Measurements from ENCODE around the gene SNRNP25. TPM values are rescaled to one million over a fixed set of nuclear protein-coding genes. Genes with fewer than 3 reads are reported as not detected.

The SNRNP25 gene
- polyA plus RNA-seq, 1 experiment, result 38.8 TPM

GRCh38 chr16:57711-58110 is 4.1 kb downstream of the SNRNP25 start:
- no peak overlapping the region for H3K4me3 ChIP-seq (ENCODE audit: low read depth, low read length)
- ChIA-PET POLR2A (no interaction called here), CTCF (interaction anchor here (1.9 kb wide), 1 partner anchor 8 kb away, joined by 15 read pairs; no protein-coding TSS in a partner anchor)
- no peaks in the 10 kb centered on the region; the same call in 1 of the 2 replicates for H3K9me3 ChIP-seq (ENCODE audit: control insufficient read depth, insufficient read depth, low read length)
- peak overlapping the region; percentile 52 for H3K27ac ChIP-seq (ENCODE audit: low read depth, low read length)
- no peaks in the 10 kb centered on the region for H3K27me3 ChIP-seq (ENCODE audit: control insufficient read depth, insufficient read depth, low read length)
- no peak for DNase-seq (ENCODE audit: low read depth, low spot score)
- no peak for TF ChIP-seq CTCF (IDR thresholded peaks at IDR 0.05; ENCODE audit: low read depth, low read length)

GRCh38 chr16:58491-59439 is 5.1 kb downstream of the SNRNP25 start:
- TF ChIP-seq CTCF (IDR thresholded peaks at IDR 0.05; ENCODE audit: low read depth, low read length), result no peak
- no peaks in the 10 kb centered on the region for H3K27me3 ChIP-seq (ENCODE audit: control insufficient read depth, insufficient read depth, low read length)
- ChIA-PET CTCF (interaction anchor here (1.0 kb wide), 1 partner anchor 38 kb away, joined by 3 read pairs; no protein-coding TSS in a partner anchor), POLR2A (no interaction called here)
- no peak overlapping the region for H3K4me3 ChIP-seq (ENCODE audit: low read depth, low read length)
- no peak for DNase-seq (ENCODE audit: low read depth, low spot score)
- no peaks in the 10 kb centered on the region; the same call in 1 of the 2 replicates for H3K9me3 ChIP-seq (ENCODE audit: control insufficient read depth, insufficient read depth, low read length)
- H3K27ac ChIP-seq (ENCODE audit: low read depth, low read length), result peak overlapping the region; percentile 39

GRCh38 chr16:59440-60059 is 5.9 kb downstream of the SNRNP25 start:
- no peak for TF ChIP-seq CTCF (IDR thresholded peaks at IDR 0.05; ENCODE audit: low read depth, low read length)
- ChIA-PET POLR2A (no interaction called here), CTCF (no interaction called here)
- Histone ChIP-seq H3K4me3 (ENCODE audit: low read depth, low read length) (no peak overlapping the region), H3K9me3 (ENCODE audit: control insufficient read depth, insufficient read depth, low read length) (no peaks in the 10 kb centered on the region; the same call in 1 of the 2 replicates), H3K27ac (ENCODE audit: low read depth, low read length) (no peak overlapping the region), H3K27me3 (ENCODE audit: control insufficient read depth, insufficient read depth, low read length) (no peaks in the 10 kb centered on the region)
- DNase-seq (ENCODE audit: low read depth, low spot score), result no peak

- no peak for DNase-seq (ENCODE audit: low read depth, low spot score)
- Histone ChIP-seq H3K9me3 (ENCODE audit: control insufficient read depth, insufficient read depth, low read length) (no peaks in the 10 kb centered on the region; the same call in 1 of the 2 replicates), H3K4me3 (ENCODE audit: low read depth, low read length) (no peak overlapping the region), H3K27ac (ENCODE audit: low read depth, low read length) (no peak overlapping the region), H3K27me3 (ENCODE audit: control insufficient read depth, insufficient read depth, low read length) (no peaks in the 10 kb centered on the region)
- ChIA-PET CTCF (no interaction called here), POLR2A (interaction anchor here (1.3 kb wide), 1 partner anchor 12 kb away, joined by 4 read pairs; the partner anchor contains the start of gene RHBDF1)
- TF ChIP-seq CTCF (IDR thresholded peaks at IDR 0.05; ENCODE audit: low read depth, low read length), result no peak
These were observed 6.5 kb downstream of the SNRNP25 start for GRCh38 chr16:60166-60565.

Data from AG04450 (cell line).